Measurements from ENCODE around the gene ALG14.

Gene ALG14

GRCh38 chr1:95043141-95043980, 29.4 kb downstream of the ALG14 start:
- Histone ChIP-seq H3K27ac (ENCODE audit: low read depth, low read length, poor library complexity, severe bottlenecking) (no peak overlapping the region), H3K36me3 (ENCODE audit: insufficient read depth, low read length) (no peaks in the 10 kb centered on the region), H3K27me3 (ENCODE audit: insufficient read depth, low read length) (no peaks in the 10 kb centered on the region), H3K9ac (ENCODE audit: low read length) (no peak overlapping the region), H2AFZ (ENCODE audit: low read length) (no peak overlapping the region), H3K4me1 (ENCODE audit: insufficient read depth, low read length, severe bottlenecking) (no peaks in the 10 kb centered on the region), H3K9me2 (ENCODE audit: low read depth, low read length) (no peaks in the 10 kb centered on the region), H3K9me3 (ENCODE audit: low read length) (no peaks in the 10 kb centered on the region), H3K4me2 (ENCODE audit: low read length) (no peak overlapping the region), H3F3A (ENCODE audit: insufficient read depth, low read length) (no peaks in the 10 kb centered on the region), H3K79me2 (ENCODE audit: insufficient read depth, low read length) (no peaks in the 10 kb centered on the region), H4K20me1 (ENCODE audit: insufficient read depth, low read length) (no peaks in the 10 kb centered on the region), H3K4me3 (ENCODE audit: low read depth, low read length, poor library complexity, severe bottlenecking) (no peak overlapping the region)
- TF ChIP-seq CTCF (IDR thresholded peaks at IDR 0.05; ENCODE audit: low read length) (peak; percentile 100), EZH2 (IDR thresholded peaks at IDR 0.05; ENCODE audit: borderline replicate concordance, low read length) (no peak)

DNA sequence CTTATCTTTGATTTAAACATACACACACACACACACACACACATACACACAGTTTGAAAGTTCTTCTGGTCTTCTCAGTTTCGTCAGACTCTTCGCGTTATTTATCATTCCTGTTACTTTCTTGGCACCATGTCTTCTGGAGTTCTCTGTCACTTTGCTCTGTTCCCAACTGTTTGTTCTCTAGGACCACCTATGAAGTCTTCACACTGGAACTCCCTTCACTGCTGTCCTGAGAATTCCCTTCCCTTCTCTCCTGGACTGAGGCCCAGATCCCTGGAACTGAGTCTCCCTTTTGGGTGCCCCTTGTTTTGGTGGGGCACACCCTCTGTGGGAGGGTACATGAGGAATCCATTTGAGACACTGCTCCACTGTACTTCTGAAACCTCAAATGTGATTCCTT, 30.5 kb downstream of the ALG14 start:
- Histone ChIP-seq H3K4me2 (ENCODE audit: low read length) (no peak overlapping the region), H2AFZ (ENCODE audit: low read length) (no peak overlapping the region), H3K79me2 (ENCODE audit: insufficient read depth, low read length) (no peaks in the 10 kb centered on the region), H3K27ac (ENCODE audit: low read depth, low read length, poor library complexity, severe bottlenecking) (no peak overlapping the region), H4K20me1 (ENCODE audit: insufficient read depth, low read length) (no peaks in the 10 kb centered on the region), H3K9me3 (ENCODE audit: low read length) (no peaks in the 10 kb centered on the region), H3F3A (ENCODE audit: insufficient read depth, low read length) (no peaks in the 10 kb centered on the region), H3K4me3 (ENCODE audit: low read depth, low read length, poor library complexity, severe bottlenecking) (no peak overlapping the region), H3K9me2 (ENCODE audit: low read depth, low read length) (no peaks in the 10 kb centered on the region), H3K4me1 (ENCODE audit: insufficient read depth, low read length, severe bottlenecking) (no peaks in the 10 kb centered on the region), H3K9ac (ENCODE audit: low read length) (no peak overlapping the region), H3K36me3 (ENCODE audit: insufficient read depth, low read length) (no peaks in the 10 kb centered on the region), H3K27me3 (ENCODE audit: insufficient read depth, low read length) (no peaks in the 10 kb centered on the region)
- TF ChIP-seq EZH2 (IDR thresholded peaks at IDR 0.05; ENCODE audit: borderline replicate concordance, low read length) (no peak), CTCF (IDR thresholded peaks at IDR 0.05; ENCODE audit: low read length) (no peak)

GRCh38 chr1:95041491-95042165, 31.1 kb downstream of the ALG14 start:
- Histone ChIP-seq H3K4me3 (ENCODE audit: low read depth, low read length, poor library complexity, severe bottlenecking) (no peak overlapping the region), H3K9me3 (ENCODE audit: low read length) (no peaks in the 10 kb centered on the region), H3K9ac (ENCODE audit: low read length) (no peak overlapping the region), H3K4me1 (ENCODE audit: insufficient read depth, low read length, severe bottlenecking) (no peaks in the 10 kb centered on the region), H3K9me2 (ENCODE audit: low read depth, low read length) (no peaks in the 10 kb centered on the region), H3K27ac (ENCODE audit: low read depth, low read length, poor library complexity, severe bottlenecking) (no peak overlapping the region), H3K27me3 (ENCODE audit: insufficient read depth, low read length) (no peaks in the 10 kb centered on the region), H3F3A (ENCODE audit: insufficient read depth, low read length) (no peaks in the 10 kb centered on the region), H3K4me2 (ENCODE audit: low read length) (no peak overlapping the region), H3K36me3 (ENCODE audit: insufficient read depth, low read length) (no peaks in the 10 kb centered on the region), H4K20me1 (ENCODE audit: insufficient read depth, low read length) (no peaks in the 10 kb centered on the region), H2AFZ (ENCODE audit: low read length) (no peak overlapping the region), H3K79me2 (ENCODE audit: insufficient read depth, low read length) (no peaks in the 10 kb centered on the region)
- TF ChIP-seq EZH2 (IDR thresholded peaks at IDR 0.05; ENCODE audit: borderline replicate concordance, low read length) (no peak), CTCF (IDR thresholded peaks at IDR 0.05; ENCODE audit: low read length) (peak; percentile 64; the same call in 1 of the 2 replicates)

Data from OCI-LY1 (cell line).